ENCODE measurements around the gene GAS2L1. TPM values are rescaled to one million over a fixed set of nuclear protein-coding genes. Genes with fewer than 3 reads are reported as not detected.

GAS2L1 gene
- total RNA-seq, 1 experiment from 2014 or later: 29.4 TPM

- CTCF ChIA-PET: no interaction called here
- Histone ChIP-seq H3K27ac (ENCODE audit: low read depth, low read length) (no peak overlapping the region), H4K20me1 (ENCODE audit: insufficient read depth) (peaks cover 45% of the 10 kb centered on the region; the same call in 1 of the 2 replicates), H3K36me3 (ENCODE audit: control insufficient read depth in 1 of 2, insufficient read depth in 2 of 2, low read length in 2 of 2) (peaks cover 70 to 89% of the 10 kb centered on the region in 2 experiments), H3K4me3 (replicated peaks in 1 of 2; ENCODE audit: low read depth in 1 of 2, low read length in 2 of 2) (no peak overlapping the region), H3K9me2 (ENCODE audit: insufficient read depth) (no peaks in the 10 kb centered on the region), H3K4me2 (ENCODE audit: low read length) (no peak overlapping the region), H3K9me3 (ENCODE audit: control insufficient read depth in 1 of 2, insufficient read depth in 1 of 2, low read depth in 1 of 2, low read length in 2 of 2) (no peaks in the 10 kb centered on the region), H3K27me3 (ENCODE audit: insufficient read depth, low read length) (no peaks in the 10 kb centered on the region), H3K9ac (ENCODE audit: low read length) (no peak overlapping the region), H2AFZ (ENCODE audit: low read depth, low read length, poor library complexity, severe bottlenecking) (no peak overlapping the region), H3K4me1 (ENCODE audit: control insufficient read depth in 1 of 2, insufficient read depth in 2 of 2, low read length in 2 of 2) (peaks cover 0 to 3% of the 10 kb centered on the region in 2 experiments; a peak in 1 of 4 replicates), H3K79me2 (ENCODE audit: insufficient read depth, low read length) (peaks cover 92% of the 10 kb centered on the region)
- POLR2A ChIA-PET: no interaction called here
- BruUV-seq (replicated peaks): no TSS peak
- TF ChIP-seq EZH2phosphoT487 (IDR thresholded peaks at IDR 0.05; ENCODE audit: borderline replicate concordance): no peak
- TF ChIP-seq JUND (IDR thresholded peaks at IDR 0.05): no peak
- no peak for TF ChIP-seq TCF7L2 (IDR thresholded peaks at IDR 0.05; ENCODE audit: borderline replicate concordance, extremely low read depth, insufficient read depth, insufficient read length)
- TF ChIP-seq ZNF274 (IDR thresholded peaks at IDR 0.05; ENCODE audit: low read depth, low read length): no peak
- no peak for TF ChIP-seq CEBPB (IDR thresholded peaks at IDR 0.05; ENCODE audit: low read depth)
- no peak for TF ChIP-seq CTCF (IDR thresholded peaks at IDR 0.05 in 2 of 3, conservative IDR thresholded peaks at IDR 0.05 in 1 of 3; ENCODE audit: borderline replicate concordance in 1 of 3, insufficient read depth in 1 of 3, low read depth in 2 of 3, low read length in 2 of 3)
- TF ChIP-seq, protein P1, sequence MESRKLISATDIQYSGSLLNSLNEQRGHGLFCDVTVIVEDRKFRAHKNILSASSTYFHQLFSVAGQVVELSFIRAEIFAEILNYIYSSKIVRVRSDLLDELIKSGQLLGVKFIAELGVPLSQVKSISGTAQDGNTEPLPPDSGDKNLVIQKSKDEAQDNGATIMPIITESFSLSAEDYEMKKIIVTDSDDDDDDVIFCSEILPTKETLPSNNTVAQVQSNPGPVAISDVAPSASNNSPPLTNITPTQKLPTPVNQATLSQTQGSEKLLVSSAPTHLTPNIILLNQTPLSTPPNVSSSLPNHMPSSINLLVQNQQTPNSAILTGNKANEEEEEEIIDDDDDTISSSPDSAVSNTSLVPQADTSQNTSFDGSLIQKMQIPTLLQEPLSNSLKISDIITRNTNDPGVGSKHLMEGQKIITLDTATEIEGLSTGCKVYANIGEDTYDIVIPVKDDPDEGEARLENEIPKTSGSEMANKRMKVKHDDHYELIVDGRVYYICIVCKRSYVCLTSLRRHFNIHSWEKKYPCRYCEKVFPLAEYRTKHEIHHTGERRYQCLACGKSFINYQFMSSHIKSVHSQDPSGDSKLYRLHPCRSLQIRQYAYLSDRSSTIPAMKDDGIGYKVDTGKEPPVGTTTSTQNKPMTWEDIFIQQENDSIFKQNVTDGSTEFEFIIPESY (IDR thresholded peaks at IDR 0.05; ENCODE audit: extremely low read depth, insufficient replicate concordance, low read length): no peak
- no peak for TF ChIP-seq POLR2A (IDR thresholded peaks at IDR 0.05; ENCODE audit: borderline replicate concordance, extremely low read depth, insufficient read depth, insufficient read length)
- no peak for DNase-seq (ENCODE audit: low read depth, low spot score)
- RAD21 ChIA-PET (ENCODE audit: low non-redundant PET in 1 of 2, low total read pairs in 2 of 2, uncharacterized antibody in 2 of 2, unreplicated experiment in 2 of 2): no interaction called here
- ATAC-seq: no peak
- intact Hi-C loops (cut with micrococcal nuclease): no loop called here
Measured at GRCh38 chr22:29290061-29290460, 16.4 kb upstream of the GAS2L1 start.
